Peyer's patch (tissue), 4 donors: Measurements from ENCODE around the gene ALDH1L1.

Experiments used
- CTCF ChIP-seq, 6 experiments: fragments of 450-650 bp in 4 of 6; fragments of 200-600 bp in 2 of 6; sonication (generic) in 1 of 6; IDR thresholded peaks; one replicate each; pipeline ENCODE4 v1.5.1; 2017 to 2019; ENCODE audit warnings: antibody characterized with exemption in 6 of 6, mild to moderate bottlenecking in 3 of 6, moderate library complexity in 1 of 6
- POLR2A ChIP-seq, 2 donors: fragments of 450-650 bp; IDR thresholded peaks; one replicate each; pipeline ENCODE4 v1.5.1; 2017; ENCODE audit warnings: antibody characterized with exemption in 2 of 2, mild to moderate bottlenecking in 2 of 2, moderate library complexity in 2 of 2

DNA sequence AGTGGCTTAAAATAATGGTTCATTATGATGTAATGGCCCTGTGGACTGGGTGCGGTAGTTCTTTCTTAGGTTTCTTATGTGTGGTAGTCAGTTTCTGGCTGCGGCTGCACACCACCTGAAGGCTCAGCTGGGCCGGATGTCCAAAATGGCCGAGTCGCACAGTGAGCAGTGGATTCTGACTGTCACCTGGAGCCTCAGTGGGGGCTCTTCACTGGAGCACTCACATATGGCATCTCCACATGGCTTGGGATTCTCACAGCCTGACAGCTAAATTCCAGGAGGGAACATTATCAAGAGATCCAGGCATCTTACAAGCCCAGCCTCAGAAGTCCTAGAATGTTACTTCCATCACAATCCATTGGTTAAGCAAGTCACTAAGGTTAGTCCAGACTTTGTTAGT is 26.8 kb upstream of the ALDH1L1 start:
- TF ChIP-seq CTCF (IDR thresholded peaks at IDR 0.05) (no peak), POLR2A (IDR thresholded peaks at IDR 0.05) (no peak)
